T-cell (primary cell): ENCODE results near the gene ACIN1. TPM values are rescaled to one million over a fixed set of nuclear protein-coding genes. Genes with fewer than 3 reads are reported as not detected.

Experiments used
- ATAC-seq, 4 experiments: fragments of 200-7000 bp in 3 of 4; fragments of 150-1000 bp in 1 of 4; cut with Tn5 transposase; replicated peaks in 1 of 4; 1 replicate in 3 of 4; 2 replicates in 1 of 4; pipeline ENCODE4 v1.10.0; 2021; ENCODE audit warnings: moderate library complexity in 3 of 4, mild to moderate bottlenecking in 2 of 4, moderate number of reproducible peaks in 1 of 4
- CTCF ChIA-PET, 2 donors: fragments of 300-600 bp; sonication (Branson Sonifier 250); formaldehyde crosslinking; loops; one replicate each; lab custom pipeline; 2022; ENCODE audit warnings: antibody characterized with exemption in 2 of 2; lab: Charles Lee
- POLR2A ChIA-PET, 2 donors: fragments of 300-600 bp; sonication (Branson Sonifier 250); formaldehyde crosslinking; loops; one replicate each; lab custom pipeline; 2022; ENCODE audit warnings: antibody characterized with exemption in 2 of 2; lab: Charles Lee
- DNase-seq, 35 experiments: peaks; one replicate each; pipeline versions ENCODE4 v3.0.0 to v3.0.0-alpha.2; 2013 to 2023
- H3K27ac ChIP-seq: one replicate; pipeline ENCODE4 v1.5.1; 2013; ENCODE audit warnings: low read length
- H3K27me3 ChIP-seq, 2 experiments: replicated peaks in 1 of 2; 1 replicate in 1 of 2; 2 replicates in 1 of 2; pipeline versions ENCODE4 v1.6.1 to v1.7.0; 2013; ENCODE audit warnings: low read length in 1 of 2, mixed read lengths in 1 of 2; ENCODE audit not compliant: control insufficient read depth in 2 of 2, insufficient read depth in 2 of 2; ENCODE audit errors: extremely low read depth in 1 of 2
- H3K36me3 ChIP-seq, 2 donors: 1 replicate in 1 of 2; 2 replicates in 1 of 2; pipeline versions ENCODE4 v1.6.1 to v1.7.0; 2013; ENCODE audit warnings: low read length in 1 of 2; ENCODE audit not compliant: control insufficient read depth in 2 of 2, insufficient read depth in 1 of 2; ENCODE audit errors: extremely low read depth in 1 of 2
- H3K4me1 ChIP-seq, 2 experiments: 1 replicate in 1 of 2; 2 replicates in 1 of 2; pipeline versions ENCODE4 v1.6.1 to v1.7.0; 2013; ENCODE audit warnings: low read length in 2 of 2, mixed read lengths in 1 of 2; ENCODE audit not compliant: insufficient read depth in 2 of 2, control insufficient read depth in 1 of 2; ENCODE audit errors: extremely low read depth in 1 of 2
- H3K4me3 ChIP-seq, 2 donors: 1 replicate in 1 of 2; 2 replicates in 1 of 2; pipeline versions ENCODE4 v1.5.1 to v1.7.0; 2013; ENCODE audit warnings: mild to moderate bottlenecking in 2 of 2, low read length in 1 of 2, moderate library complexity in 1 of 2; ENCODE audit not compliant: control insufficient read depth in 1 of 2; ENCODE audit errors: extremely low read depth in 1 of 2
- H3K9me3 ChIP-seq: 2 replicates; pipeline ENCODE4 v1.7.0; 2013
- H3K27ac Mint-ChIP-seq, 2 donors: one replicate each; pipeline ENCODE4 v1.8.0; 2020 to 2021; ENCODE audit warnings: mild to moderate bottlenecking in 2 of 2, mixed read lengths in 2 of 2
- H3K27me3 Mint-ChIP-seq, 2 donors: one replicate each; pipeline ENCODE4 v1.8.0; 2021 to 2022; ENCODE audit warnings: mixed read lengths in 2 of 2
- H3K36me3 Mint-ChIP-seq: one replicate; pipeline ENCODE4 v1.8.0; 2021; ENCODE audit warnings: mixed read lengths
- H3K4me1 Mint-ChIP-seq, 3 donors: one replicate each; pipeline ENCODE4 v1.8.0; 2020 to 2022; ENCODE audit warnings: mixed read lengths in 3 of 3, mild to moderate bottlenecking in 1 of 3
- H3K4me3 Mint-ChIP-seq, 3 donors: one replicate each; pipeline ENCODE4 v1.8.0; 2020 to 2022; ENCODE audit warnings: mild to moderate bottlenecking in 3 of 3, mixed read lengths in 3 of 3, moderate library complexity in 3 of 3
- H3K9me3 Mint-ChIP-seq, 3 donors: one replicate each; pipeline ENCODE4 v1.8.0; 2020 to 2022; ENCODE audit warnings: mixed read lengths in 3 of 3
- WGBS: methylation state at CpG from one replicate; pipeline ENCODE4 v1.1.5; 2013; ENCODE audit warnings: missing lambda C conversion rate; ENCODE audit not compliant: insufficient coverage; 5-methylcytosine and 5-hydroxymethylcytosine counted together
- total RNA-seq, 35 experiments: library from RNA in 6 of 35; stranded (reverse) in 6 of 35; fragments of 120-200 nt in 1 of 35; gene quantifications; one replicate each; pipeline versions ENCODE4 v1.2.1 to v1.2.4 and lab custom pipeline; 2013 to 2026

ACIN1 gene
- total RNA-seq, 5 donors from 2014 or later (not counting 1 experiment from before 2014, with no cell fraction given) = 277 to 326 (median 290) TPM

- Mint-ChIP-seq H3K4me3 (no peak overlapping the region), H3K36me3 (peaks cover 39% of the 10 kb centered on the region), H3K9me3 (no peaks in the 10 kb centered on the region), H3K4me1 (peaks cover 22 to 58% (median 33%) of the 10 kb centered on the region in 3 donors), H3K27ac (no peak overlapping the region), H3K27me3 (no peaks in the 10 kb centered on the region)
- Histone ChIP-seq H3K27ac (no peak overlapping the region), H3K27me3 (no peaks in the 10 kb centered on the region), H3K36me3 (peaks cover 3 to 57% of the 10 kb centered on the region in 2 donors), H3K4me1 (peaks cover 18 to 23% of the 10 kb centered on the region in 2 experiments), H3K9me3 (no peaks in the 10 kb centered on the region), H3K4me3 (peak overlapping the region; percentile 77 to 91)
- 86% methylated on average over 1 of the region's 2 CpGs for WGBS
- ChIA-PET POLR2A (interaction anchor here in 1 of 2 donors (1.8 kb wide), 2 partner anchors 22 to 25 kb away, joined by 7 to 9 read pairs; no protein-coding TSS in a partner anchor), CTCF (interaction anchor here in 1 of 2 donors (2.1 to 2.8 kb wide), 4 partner anchors 17 to 28 kb away, joined by 18 to 46 read pairs (median 36); no protein-coding TSS in a partner anchor)
- DNase-seq (no peak), ATAC-seq (no peak)
Measured at GRCh38 chr14:23093526-23093925, 1.4 kb downstream of the ACIN1 start.

GRCh38 chr14:23093104-23093503 lies 1.8 kb downstream of the ACIN1 start:
- Mint-ChIP-seq H3K27ac (peak overlapping the region in 1 of 2 donors; percentile 34), H3K4me3 (no peak overlapping the region), H3K27me3 (no peaks in the 10 kb centered on the region), H3K36me3 (peaks cover 35% of the 10 kb centered on the region), H3K9me3 (no peaks in the 10 kb centered on the region), H3K4me1 (peaks cover 26 to 53% (median 31%) of the 10 kb centered on the region in 3 donors)
- no peak overlapping the region for H3K4me3 ChIP-seq
- CTCF ChIA-PET = interaction anchor here in 1 of 2 donors (1.0 to 1.5 kb wide), 2 partner anchors 24 to 28 kb away, joined by 4 to 9 read pairs; no protein-coding TSS in a partner anchor
- no peaks in the 10 kb centered on the region for H3K27me3 ChIP-seq
- POLR2A ChIA-PET = interaction anchor here in 1 of 2 donors (1.1 kb wide), 1 partner anchor 16 kb away, joined by 6 read pairs; no protein-coding TSS in a partner anchor
- ATAC-seq (no peak), DNase-seq (no peak)
- peaks cover 3 to 57% of the 10 kb centered on the region in 2 donors for H3K36me3 ChIP-seq
- H3K27ac ChIP-seq = no peak overlapping the region
- 100% methylated on average over 1 of the region's 2 CpGs for WGBS
- peaks cover 18 to 23% of the 10 kb centered on the region in 2 experiments for H3K4me1 ChIP-seq
- H3K9me3 ChIP-seq = no peaks in the 10 kb centered on the region

- H3K4me3 Mint-ChIP-seq = no peak overlapping the region
- Histone ChIP-seq H3K27ac (no peak overlapping the region), H3K9me3 (no peaks in the 10 kb centered on the region), H3K4me3 (no peak overlapping the region), H3K4me1 (peaks cover 12 to 13% of the 10 kb centered on the region in 2 experiments), H3K27me3 (no peaks in the 10 kb centered on the region), H3K36me3 (peaks cover 3 to 65% of the 10 kb centered on the region in 2 donors)
- no peaks in the 10 kb centered on the region for H3K9me3 Mint-ChIP-seq
- ChIA-PET CTCF (interaction anchor here in 1 of 2 donors (0.5 to 2.4 kb wide), 8 partner anchors 10 to 120 kb away, joined by 3 to 11 read pairs (median 6); no protein-coding TSS in a partner anchor), POLR2A (interaction anchor here (0.6 to 1.1 kb wide), 3 partner anchors 14 to 1267 kb away, joined by 3 to 6 read pairs (median 3); no protein-coding TSS in a partner anchor)
- WGBS = 95% methylated on average over 5 of the region's 12 CpGs
- no peak for ATAC-seq
- H3K4me1 Mint-ChIP-seq = peaks cover 26 to 51% (median 41%) of the 10 kb centered on the region in 3 donors
- no peak overlapping the region for H3K27ac Mint-ChIP-seq
- peaks cover 34% of the 10 kb centered on the region for H3K36me3 Mint-ChIP-seq
- no peak for DNase-seq
- H3K27me3 Mint-ChIP-seq = no peaks in the 10 kb centered on the region
Measured at GRCh38 chr14:23091294-23092225, 3.4 kb downstream of the ACIN1 start.

- H3K27me3 ChIP-seq = no peaks in the 10 kb centered on the region
- Mint-ChIP-seq H3K4me1 (peaks cover 31 to 59% (median 52%) of the 10 kb centered on the region in 3 donors), H3K4me3 (no peak overlapping the region), H3K9me3 (no peaks in the 10 kb centered on the region), H3K27ac (no peak overlapping the region), H3K27me3 (no peaks in the 10 kb centered on the region), H3K36me3 (peaks cover 41% of the 10 kb centered on the region)
- H3K4me1 ChIP-seq = peaks cover 11 to 12% of the 10 kb centered on the region in 2 experiments
- no peaks in the 10 kb centered on the region for H3K9me3 ChIP-seq
- peaks cover 3 to 78% of the 10 kb centered on the region in 2 donors for H3K36me3 ChIP-seq
- H3K27ac ChIP-seq = no peak overlapping the region
- POLR2A ChIA-PET = interaction anchor here in 1 of 2 donors (0.6 kb wide), 1 partner anchor 9 kb away, joined by 7 read pairs; no protein-coding TSS in a partner anchor
- DNase-seq = no peak
- 100% methylated on average over 1 of the region's 4 CpGs for WGBS
- CTCF ChIA-PET = interaction anchor here (1.1 to 2.4 kb wide), 4 partner anchors 9 to 66 kb away, joined by 3 to 11 read pairs (median 7); no protein-coding TSS in a partner anchor
- H3K4me3 ChIP-seq = no peak overlapping the region
- no peak for ATAC-seq
Measured at GRCh38 chr14:23090254-23090636, 4.7 kb downstream of the ACIN1 start.

- H3K4me1 Mint-ChIP-seq = peaks cover 31 to 60% (median 57%) of the 10 kb centered on the region in 3 donors
- ATAC-seq (no peak), DNase-seq (peak in 1 of 35 experiments; percentile 2)
- 96% methylated on average over 5 of the region's 12 CpGs for WGBS
- H3K27ac Mint-ChIP-seq = no peak overlapping the region
- peaks cover 11 to 12% of the 10 kb centered on the region in 2 experiments for H3K4me1 ChIP-seq
- peaks cover 3 to 83% of the 10 kb centered on the region in 2 donors for H3K36me3 ChIP-seq
- H3K36me3 Mint-ChIP-seq = peaks cover 43% of the 10 kb centered on the region
- no peaks in the 10 kb centered on the region for H3K27me3 ChIP-seq
- CTCF ChIA-PET = interaction anchor here (1.1 to 2.3 kb wide), 3 partner anchors 12 to 66 kb away, joined by 3 to 8 read pairs (median 6); no protein-coding TSS in a partner anchor
- POLR2A ChIA-PET = interaction anchor here in 1 of 2 donors (0.5 to 0.6 kb wide), 2 partner anchors 10 to 72 kb away, joined by 4 to 7 read pairs; no protein-coding TSS in a partner anchor
- no peaks in the 10 kb centered on the region for H3K9me3 Mint-ChIP-seq
- H3K27ac ChIP-seq = no peak overlapping the region
- no peak overlapping the region for H3K4me3 ChIP-seq
- no peak overlapping the region for H3K4me3 Mint-ChIP-seq
- H3K27me3 Mint-ChIP-seq = no peaks in the 10 kb centered on the region
- no peaks in the 10 kb centered on the region for H3K9me3 ChIP-seq
Measured at GRCh38 chr14:23089498-23090253, 5.3 kb downstream of the ACIN1 start.
